Osteocyte (in vitro differentiated cells): ENCODE measurements around the gene HAPLN3. TPM values are rescaled to one million over a fixed set of nuclear protein-coding genes. Genes with fewer than 3 reads are reported as not detected.
"Not testable (repeated sequence)": the region's sequence is repeated elsewhere in the genome, so short reads cannot be mapped to it uniquely, and the experiment has no call there.

ENCODE experiments used
- DNase-seq: peaks from one replicate; pipeline ENCODE4 v3.0.0; 2021; ENCODE audit warnings: mixed read lengths; ENCODE audit not compliant: unreplicated experiment; ENCODE audit errors: extremely low spot score
- H3K27ac Mint-ChIP-seq: one replicate; pipeline ENCODE4 v1.8.0; 2021; ENCODE audit warnings: mild to moderate bottlenecking, mixed read lengths; ENCODE audit not compliant: unreplicated experiment
- H3K27me3 Mint-ChIP-seq: one replicate; pipeline ENCODE4 v1.8.0; 2021; ENCODE audit warnings: mixed read lengths; ENCODE audit not compliant: unreplicated experiment
- H3K36me3 Mint-ChIP-seq: one replicate; pipeline ENCODE4 v1.8.0; 2021; ENCODE audit warnings: mixed read lengths; ENCODE audit not compliant: unreplicated experiment
- H3K4me1 Mint-ChIP-seq: one replicate; pipeline ENCODE4 v1.8.0; 2021; ENCODE audit warnings: mixed read lengths; ENCODE audit not compliant: unreplicated experiment
- H3K4me3 Mint-ChIP-seq: one replicate; pipeline ENCODE4 v1.8.0; 2021; ENCODE audit warnings: mild to moderate bottlenecking, moderate library complexity, mixed read lengths; ENCODE audit not compliant: unreplicated experiment
- H3K9me3 Mint-ChIP-seq: one replicate; pipeline ENCODE4 v1.8.0; 2021; ENCODE audit warnings: mixed read lengths; ENCODE audit not compliant: unreplicated experiment
- total RNA-seq: library from RNA; stranded (reverse); gene quantifications from 2 replicates; pipeline ENCODE4 v1.2.1, GENCODE V29; 2021
- TF ChIP-seq, protein P1 (sequence below): fragments of 200-600 bp; sonication (generic); IDR thresholded peaks from 2 replicates; pipeline ENCODE4 v1.5.0; 2021; ENCODE audit warnings: antibody characterized with exemption, mild to moderate bottlenecking, moderate library complexity

HAPLN3 gene
- total RNA-seq, 1 donor from 2014 or later, result 41.3 TPM

DNA sequence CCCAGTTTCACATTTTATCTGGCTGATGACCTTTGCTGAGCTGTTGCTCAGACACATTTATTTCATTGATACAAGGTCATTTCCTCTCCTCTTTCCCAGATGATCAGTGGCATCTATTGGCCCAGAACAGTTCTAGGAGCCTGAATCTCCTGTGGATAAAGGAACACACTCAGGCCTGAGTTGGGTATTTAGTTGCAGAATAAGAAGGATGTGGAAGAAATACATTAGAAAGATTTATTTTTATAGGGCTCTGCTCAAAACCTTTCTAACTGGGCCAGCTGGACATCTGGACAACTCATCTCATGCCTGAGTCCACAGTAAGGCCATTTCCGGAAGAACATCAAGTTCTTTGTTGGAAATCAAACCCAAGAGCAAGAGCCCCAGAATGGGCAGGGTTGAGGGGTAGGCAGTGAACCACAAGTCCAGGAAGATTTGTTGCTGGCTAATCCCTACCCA, 37.6 kb upstream of the HAPLN3 start:
- no peak overlapping the region for H3K4me3 Mint-ChIP-seq
- H3K27me3 Mint-ChIP-seq, result peaks cover 23% of the 10 kb centered on the region
- no peaks in the 10 kb centered on the region for H3K4me1 Mint-ChIP-seq
- H3K27ac Mint-ChIP-seq, result no peak overlapping the region
- peaks cover 3% of the 10 kb centered on the region for H3K9me3 Mint-ChIP-seq
- no peaks in the 10 kb centered on the region for H3K36me3 Mint-ChIP-seq
- DNase-seq, result no peak
- TF ChIP-seq, protein P1, sequence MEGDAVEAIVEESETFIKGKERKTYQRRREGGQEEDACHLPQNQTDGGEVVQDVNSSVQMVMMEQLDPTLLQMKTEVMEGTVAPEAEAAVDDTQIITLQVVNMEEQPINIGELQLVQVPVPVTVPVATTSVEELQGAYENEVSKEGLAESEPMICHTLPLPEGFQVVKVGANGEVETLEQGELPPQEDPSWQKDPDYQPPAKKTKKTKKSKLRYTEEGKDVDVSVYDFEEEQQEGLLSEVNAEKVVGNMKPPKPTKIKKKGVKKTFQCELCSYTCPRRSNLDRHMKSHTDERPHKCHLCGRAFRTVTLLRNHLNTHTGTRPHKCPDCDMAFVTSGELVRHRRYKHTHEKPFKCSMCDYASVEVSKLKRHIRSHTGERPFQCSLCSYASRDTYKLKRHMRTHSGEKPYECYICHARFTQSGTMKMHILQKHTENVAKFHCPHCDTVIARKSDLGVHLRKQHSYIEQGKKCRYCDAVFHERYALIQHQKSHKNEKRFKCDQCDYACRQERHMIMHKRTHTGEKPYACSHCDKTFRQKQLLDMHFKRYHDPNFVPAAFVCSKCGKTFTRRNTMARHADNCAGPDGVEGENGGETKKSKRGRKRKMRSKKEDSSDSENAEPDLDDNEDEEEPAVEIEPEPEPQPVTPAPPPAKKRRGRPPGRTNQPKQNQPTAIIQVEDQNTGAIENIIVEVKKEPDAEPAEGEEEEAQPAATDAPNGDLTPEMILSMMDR, result no peak

DNA sequence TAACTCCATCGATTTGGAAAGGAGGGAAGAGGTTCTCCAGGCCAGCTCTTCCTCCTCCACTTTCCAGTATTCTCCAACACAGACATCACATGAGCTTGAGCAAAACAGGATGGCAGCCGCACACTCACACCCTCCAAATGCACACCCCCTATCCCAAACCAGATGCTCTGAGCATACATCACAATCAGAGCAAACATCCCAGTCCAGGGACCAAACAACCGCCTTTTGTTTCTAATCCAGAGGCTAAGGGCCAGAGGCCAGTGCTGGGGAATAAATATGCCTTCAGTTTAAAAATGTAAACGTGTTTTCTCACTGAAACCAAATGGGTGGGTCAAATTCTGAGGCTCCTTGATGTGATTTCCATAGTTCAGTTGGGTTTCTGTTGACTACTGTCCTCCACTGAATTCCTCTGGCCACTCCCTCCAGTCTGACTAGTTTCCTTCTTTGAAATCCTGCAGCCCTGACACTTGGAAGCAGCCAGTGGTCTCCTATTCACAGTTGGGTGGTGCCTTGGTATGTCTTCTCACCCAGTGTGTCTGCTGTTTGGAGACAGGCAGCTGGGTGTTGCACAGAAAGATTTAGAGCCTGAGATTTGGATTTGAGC, 37.0 kb upstream of the HAPLN3 start:
- H3K27ac Mint-ChIP-seq, result no peak overlapping the region
- no peak overlapping the region for H3K4me3 Mint-ChIP-seq
- H3K9me3 Mint-ChIP-seq, result peaks cover 4% of the 10 kb centered on the region
- H3K4me1 Mint-ChIP-seq, result no peaks in the 10 kb centered on the region
- TF ChIP-seq, protein P1, result no peak
- peaks cover 23% of the 10 kb centered on the region for H3K27me3 Mint-ChIP-seq
- DNase-seq, result no peak
- H3K36me3 Mint-ChIP-seq, result no peaks in the 10 kb centered on the region

DNA sequence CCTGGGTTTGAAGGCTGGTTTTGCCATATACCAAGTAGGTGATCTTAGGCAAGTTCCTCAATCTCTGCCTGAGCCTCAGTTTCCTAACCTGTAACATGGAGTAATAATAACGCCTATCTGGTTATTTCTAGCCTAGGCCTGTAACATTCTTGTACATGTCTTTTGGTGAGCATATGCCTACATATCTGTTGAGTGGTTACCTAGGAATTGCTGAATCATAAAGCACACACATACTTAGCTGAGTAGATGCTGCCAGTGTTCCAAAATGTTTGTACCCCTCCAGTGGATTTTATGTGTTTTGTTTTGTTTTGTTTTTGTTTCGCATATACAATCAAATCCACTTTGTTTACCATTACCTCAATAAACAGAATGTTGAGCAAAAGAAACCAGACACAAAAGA, 35.2 kb upstream of the HAPLN3 start:
- Mint-ChIP-seq H3K36me3 (no peaks in the 10 kb centered on the region), H3K27me3 (peaks cover 11% of the 10 kb centered on the region), H3K27ac (no peak overlapping the region), H3K4me3 (no peak overlapping the region), H3K9me3 (peaks cover 4% of the 10 kb centered on the region), H3K4me1 (no peaks in the 10 kb centered on the region)
- TF ChIP-seq, protein P1, result no peak
- no peak for DNase-seq

DNA sequence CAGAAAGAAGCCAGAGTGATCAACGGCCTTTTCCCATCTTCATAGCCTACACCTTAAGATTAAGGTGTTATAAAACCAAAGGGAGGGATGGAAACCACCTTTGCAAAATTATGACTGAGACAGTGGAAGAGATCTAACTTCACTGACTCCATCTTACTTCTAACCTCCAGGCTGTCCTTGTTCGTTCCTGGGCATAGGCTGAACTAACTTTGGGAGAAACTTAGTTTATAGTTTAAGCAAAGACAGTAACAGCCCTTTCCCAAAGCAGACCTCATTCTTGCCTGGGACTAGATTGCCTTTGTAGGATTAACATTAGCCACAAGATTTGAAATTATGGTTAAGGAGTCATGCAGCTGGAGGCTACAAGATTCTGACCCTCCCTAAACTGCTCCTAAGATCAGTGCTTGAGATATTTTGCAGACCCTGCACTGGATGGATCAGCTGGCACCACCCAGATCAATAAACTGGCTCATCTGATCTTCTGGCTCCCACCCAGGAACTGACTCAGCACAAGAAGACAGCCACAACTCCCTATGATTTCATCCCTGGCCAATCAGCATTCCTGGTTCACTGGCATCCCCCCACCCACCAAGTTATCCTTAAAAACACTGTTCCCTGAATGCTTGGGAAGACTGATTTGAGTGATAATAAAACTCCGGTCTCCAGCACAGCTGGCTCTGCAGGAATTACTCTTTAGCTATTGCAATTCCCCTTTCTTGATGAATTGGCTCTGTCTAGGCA, 34.2 kb upstream of the HAPLN3 start:
- not testable (repeated sequence) for H3K27me3 Mint-ChIP-seq, H3K27ac Mint-ChIP-seq, H3K36me3 Mint-ChIP-seq, H3K4me3 Mint-ChIP-seq, H3K4me1 Mint-ChIP-seq, DNase-seq, H3K9me3 Mint-ChIP-seq

DNA sequence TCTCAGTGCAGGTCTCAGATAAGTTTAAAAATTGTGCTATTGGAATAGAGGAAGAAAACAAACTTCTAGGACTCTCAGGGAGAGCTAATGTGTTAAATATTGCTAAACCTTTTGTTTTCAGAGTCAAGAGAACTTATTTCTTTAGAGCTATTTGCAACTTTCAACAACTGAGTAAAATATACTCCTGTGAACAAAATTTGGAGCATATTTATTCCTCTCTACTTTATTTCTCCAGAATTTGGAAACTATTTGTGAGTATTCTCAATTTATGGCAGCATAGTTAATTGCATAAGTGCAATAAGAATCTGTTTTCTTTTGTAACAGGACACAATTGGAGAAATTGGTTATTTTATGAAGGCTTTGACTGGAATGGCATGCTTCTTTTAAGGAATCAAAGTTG, 32.8 kb upstream of the HAPLN3 start:
- not testable (repeated sequence) for H3K9me3 Mint-ChIP-seq

DNA sequence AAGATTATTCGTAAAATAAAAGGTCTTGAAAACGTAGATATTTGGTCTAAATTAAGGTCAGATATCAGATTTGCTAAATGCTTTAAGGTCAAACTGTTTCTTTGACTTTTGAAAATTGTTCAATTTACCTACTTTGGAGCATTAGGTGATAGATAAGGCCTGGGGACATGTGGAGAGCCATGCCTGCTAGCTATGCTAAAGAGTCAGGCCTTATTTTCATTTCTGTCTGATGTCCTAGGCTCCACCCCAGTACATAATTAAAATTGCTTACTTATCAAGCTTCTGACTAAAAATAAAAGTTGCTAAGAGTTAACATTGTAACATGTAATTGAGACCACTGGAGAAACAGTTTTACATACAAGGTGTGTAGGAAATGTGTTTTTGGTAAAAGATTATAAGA, 30.3 kb upstream of the HAPLN3 start:
- not testable (repeated sequence) for H3K4me3 Mint-ChIP-seq, H3K27me3 Mint-ChIP-seq, H3K27ac Mint-ChIP-seq, H3K9me3 Mint-ChIP-seq, H3K4me1 Mint-ChIP-seq, H3K36me3 Mint-ChIP-seq, DNase-seq

More for the DNA sequence above, 32.8 kb upstream of the HAPLN3 start:
- not testable (repeated sequence) for H3K27me3 Mint-ChIP-seq, H3K27ac Mint-ChIP-seq, DNase-seq, H3K36me3 Mint-ChIP-seq, H3K4me3 Mint-ChIP-seq, H3K4me1 Mint-ChIP-seq

DNA sequence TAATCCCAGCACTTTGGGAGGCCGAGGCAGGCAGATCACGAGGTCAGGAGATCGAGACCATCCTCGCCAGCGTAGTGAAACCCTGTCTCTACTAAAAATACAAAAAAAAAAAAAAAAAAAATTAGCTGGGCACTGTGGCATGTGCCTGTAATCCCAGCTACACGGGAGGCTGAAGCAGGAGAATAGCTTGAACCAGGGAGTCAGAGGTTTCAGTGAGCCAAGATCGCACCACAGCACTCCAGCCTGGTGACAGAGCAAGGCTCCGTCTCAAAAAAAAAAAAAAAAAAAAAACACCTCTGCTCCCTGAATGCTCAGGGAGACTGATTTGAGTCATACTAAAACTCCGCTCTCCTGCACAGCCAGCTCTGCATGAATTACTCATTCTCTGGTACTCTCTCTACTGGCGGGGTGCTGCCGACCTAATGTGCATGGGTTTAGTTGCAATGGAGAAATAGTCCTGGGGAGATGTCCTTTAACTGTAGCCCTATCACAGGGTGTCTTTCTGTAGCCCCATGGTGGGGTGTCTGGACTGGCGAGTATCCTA, 25.6 kb upstream of the HAPLN3 start:
- not testable (repeated sequence) for H3K27ac Mint-ChIP-seq, H3K4me3 Mint-ChIP-seq, H3K27me3 Mint-ChIP-seq, H3K9me3 Mint-ChIP-seq, DNase-seq, H3K36me3 Mint-ChIP-seq
- H3K4me1 Mint-ChIP-seq, result peaks cover 17% of the 10 kb centered on the region
